ENCODE data around the gene PP2D1.
"Not testable (repeated sequence)": the region's sequence is repeated elsewhere in the genome, so short reads cannot be mapped to it uniquely, and the experiment has no call there.

Gene PP2D1

DNA sequence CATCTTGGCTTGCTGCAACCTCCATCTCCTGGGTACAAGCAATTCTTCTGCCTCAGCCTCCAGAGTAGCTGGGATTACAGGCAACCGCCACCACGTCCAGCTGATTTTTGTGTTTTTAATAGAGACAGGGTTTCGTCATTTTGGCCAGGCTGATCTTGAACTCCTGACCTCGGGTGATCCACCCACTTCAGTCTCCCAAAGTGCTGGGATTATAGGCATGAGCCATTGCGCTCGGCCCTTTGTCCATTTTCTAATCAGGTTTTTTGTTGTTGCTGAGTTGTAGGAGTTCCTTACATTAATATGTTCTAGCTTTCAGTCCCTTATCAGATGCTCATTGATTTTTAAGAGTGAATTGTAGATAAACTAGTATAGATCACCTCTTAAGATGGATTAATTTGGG, 44.9 kb downstream of the PP2D1 start:
- DNase-seq, result no peak

- no peak for DNase-seq
These were observed 50.1 kb downstream of the PP2D1 start for GRCh38 chr3:19961960-19962359.

DNA sequence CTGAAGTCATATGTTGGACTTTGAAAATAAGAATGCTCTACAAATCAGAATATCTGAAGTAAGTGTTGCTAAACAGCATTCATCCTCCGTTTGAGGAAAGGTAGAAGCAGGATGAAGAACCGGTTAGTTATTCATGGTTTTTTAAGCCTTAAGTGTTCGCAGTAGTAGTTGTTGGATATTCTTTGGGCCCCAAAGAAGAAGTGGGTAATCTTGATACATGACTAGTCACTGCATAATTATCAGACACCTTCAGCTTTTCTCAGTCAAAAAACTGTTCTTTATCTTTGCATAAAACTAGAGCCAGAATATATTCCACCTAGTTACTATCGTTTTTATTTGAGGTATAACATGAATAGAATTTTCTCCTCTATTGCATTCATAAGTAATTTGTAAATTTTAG, 51.4 kb downstream of the PP2D1 start:
- no peak for DNase-seq

DNA sequence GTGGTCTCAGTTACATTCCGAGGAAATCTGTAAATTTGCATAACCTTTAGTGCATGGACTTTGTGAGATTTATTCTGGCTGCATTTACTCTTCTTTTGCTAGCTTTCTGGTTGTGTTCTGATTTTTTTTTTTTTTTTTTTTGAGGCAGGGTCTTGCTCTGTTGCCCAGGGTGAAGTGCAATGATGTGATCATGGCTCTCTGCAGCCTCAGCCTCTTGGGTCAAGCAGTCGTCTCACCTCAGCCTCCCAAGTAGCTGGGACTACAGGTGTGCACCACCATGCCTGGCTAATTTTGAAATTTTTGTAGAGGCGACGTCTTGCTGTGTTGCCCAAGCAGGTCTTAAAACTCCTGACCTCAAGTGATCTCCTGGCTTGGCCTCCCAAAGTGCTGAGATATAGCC, 52.6 kb downstream of the PP2D1 start:
- DNase-seq, result no peak

GRCh38 chr3:19957354-19957753, 54.7 kb downstream of the PP2D1 start:
- DNase-seq, result not testable (repeated sequence)

- no peak for DNase-seq
These were observed 57.4 kb downstream of the PP2D1 start for GRCh38 chr3:19954676-19955075.

GRCh38 chr3:19950316-19950715, 61.7 kb downstream of the PP2D1 start:
- DNase-seq, result no peak

DNA sequence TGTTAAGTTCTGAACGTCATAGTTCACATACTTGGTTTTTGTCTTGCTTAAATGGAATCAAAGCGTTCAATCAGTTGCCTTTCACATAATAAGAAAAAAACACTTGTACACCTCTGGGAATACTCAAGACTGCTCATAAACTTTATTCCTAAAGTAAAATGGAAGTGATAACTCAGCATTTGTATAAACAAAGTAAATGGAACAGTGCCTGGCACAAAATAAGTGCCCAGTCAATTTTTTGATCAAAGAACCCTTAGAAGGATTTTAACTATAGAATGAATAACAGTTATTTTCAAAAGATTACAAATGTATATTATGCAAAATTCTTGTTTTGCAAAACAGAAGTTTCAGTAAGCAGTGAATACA, 63.9 kb downstream of the PP2D1 start:
- DNase-seq, result no peak

DNA sequence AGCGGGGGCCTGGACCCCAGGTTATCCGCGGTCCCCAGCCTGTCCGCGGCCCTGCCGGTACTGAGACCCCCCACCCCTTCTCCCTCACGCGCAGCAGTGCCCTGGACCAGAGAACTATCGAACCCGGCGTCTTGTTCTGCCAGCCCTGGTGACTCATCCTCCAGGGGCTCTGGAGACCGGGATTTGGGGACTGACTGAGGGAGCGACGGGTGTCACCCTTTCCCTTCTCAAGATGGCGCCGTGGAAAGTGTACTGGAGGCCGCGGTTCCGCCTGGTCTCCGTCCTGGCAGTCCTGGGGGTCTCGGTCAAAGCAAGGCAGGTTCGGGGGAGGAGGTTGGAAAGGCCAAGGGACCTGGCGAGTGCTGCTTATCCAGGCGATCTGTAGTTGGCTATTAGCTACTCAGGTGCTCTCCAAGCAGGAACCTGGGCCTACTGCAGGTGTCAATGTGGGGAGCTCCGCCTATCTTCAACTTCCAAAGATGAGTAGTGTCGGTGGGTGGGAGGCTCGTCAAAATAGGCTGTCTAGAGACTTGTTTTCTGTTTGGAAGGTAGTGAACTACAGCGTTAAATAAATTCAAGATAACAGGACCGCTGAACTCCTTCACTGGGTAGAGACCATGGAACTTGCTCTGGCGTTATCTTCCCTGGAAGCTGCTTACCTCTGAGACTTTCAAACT, 64.4 kb downstream of the PP2D1 start:
- DNase-seq, result peak; percentile 58

DNA sequence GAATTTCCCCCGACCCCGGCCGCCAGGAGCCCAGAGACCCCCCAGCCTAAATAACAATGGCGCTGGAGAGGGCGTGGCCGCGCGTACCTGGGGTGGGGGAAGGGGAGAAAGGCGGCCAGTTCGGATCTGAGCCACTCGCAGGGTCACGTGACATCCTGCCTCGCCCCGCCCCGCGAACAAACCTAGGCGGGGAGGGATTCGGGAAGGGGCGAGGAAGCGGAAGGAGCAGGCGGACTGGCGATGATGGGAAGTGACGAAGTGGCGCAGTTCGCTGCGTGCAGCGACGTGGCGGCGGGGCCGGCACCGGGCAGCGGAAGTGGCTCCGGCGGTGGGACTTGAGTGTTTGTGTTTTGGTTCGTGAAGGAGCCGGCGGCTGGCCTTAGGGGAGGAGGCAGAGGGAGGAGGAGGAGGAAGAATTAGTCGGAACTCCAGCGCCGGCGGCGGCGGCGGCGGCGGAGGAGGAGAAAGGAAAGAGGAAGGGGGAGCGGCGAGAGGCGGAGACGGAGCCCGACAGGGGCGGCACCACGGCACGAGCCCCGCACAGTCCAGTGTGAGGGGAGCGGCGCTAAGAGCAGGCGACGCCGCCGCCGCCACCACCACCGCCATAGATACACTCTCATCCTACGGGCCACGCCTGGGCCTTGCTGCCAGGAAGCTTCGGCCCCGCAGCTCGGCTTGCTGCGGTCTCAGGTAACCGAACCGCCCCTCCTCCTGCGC, 65.1 kb downstream of the PP2D1 start, which contains the start of gene RAB5A:
Gene RAB5A (plus strand): TSS at position 266 of the 717 bp plus-strand sequence. CDS start 3,802 bp downstream, outside the sequence.
- DNase-seq, result peak; percentile 93

DNA sequence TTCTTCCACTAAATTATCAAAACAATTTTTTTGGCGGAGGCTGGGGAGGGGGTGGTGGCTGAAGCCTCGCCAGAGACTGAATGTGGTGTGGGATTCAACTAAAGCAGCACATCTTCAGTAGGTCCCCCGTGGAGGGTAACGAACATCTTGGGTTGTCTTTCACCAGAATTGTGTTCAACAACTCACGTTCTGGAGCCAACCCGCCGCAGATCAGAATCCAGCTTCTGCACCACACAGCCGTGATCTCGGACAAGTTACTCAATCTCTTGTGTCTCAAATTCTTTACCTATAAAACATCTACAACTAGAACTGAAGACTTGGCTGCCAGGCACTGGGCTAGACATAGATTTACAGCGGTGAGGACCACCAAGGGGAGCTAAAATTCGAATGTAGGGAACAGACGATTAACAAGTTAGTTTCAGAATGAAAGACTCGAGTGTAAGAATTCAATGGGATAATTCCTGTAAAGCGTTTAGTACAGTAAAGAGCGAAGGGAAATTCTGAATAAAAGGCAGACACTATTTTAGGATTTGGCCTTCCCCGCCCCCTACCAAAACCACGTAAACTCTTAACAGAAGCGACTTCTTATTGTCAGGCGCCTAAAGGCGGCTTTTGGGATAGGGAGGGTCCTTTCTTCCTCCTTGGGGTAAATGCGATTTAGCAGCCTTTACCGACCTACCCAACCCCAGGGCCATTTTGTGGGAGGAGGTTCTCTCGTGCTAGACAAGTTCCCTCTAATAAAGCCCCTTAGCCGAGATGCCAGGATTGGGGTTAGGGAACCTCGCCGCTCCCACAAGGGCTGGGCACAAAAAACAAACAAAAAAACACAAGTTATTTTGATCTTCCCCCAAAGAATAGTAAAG, 65.9 kb downstream of the PP2D1 start:
- DNase-seq, result no peak

DNA sequence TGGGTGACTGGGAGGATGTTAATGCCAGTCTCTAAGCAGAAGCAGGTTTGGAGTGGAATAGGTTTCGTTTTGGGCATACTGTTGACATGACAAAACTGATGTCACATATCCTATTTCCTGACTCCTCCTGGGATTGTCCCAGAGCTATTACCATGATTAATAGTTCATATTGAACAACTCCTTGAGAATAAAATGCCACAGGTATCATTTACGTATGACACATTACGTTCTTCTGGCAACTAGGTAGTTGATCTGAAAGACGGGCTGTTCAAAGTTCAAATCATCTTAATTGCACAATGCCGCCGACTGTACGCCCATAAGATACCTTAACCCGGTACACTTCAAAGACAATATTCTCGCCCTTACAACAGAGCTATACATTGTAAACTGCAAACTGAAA, 66.5 kb downstream of the PP2D1 start:
- no peak for DNase-seq

GRCh38 chr3:19940643-19941042, 71.4 kb downstream of the PP2D1 start:
- no peak for DNase-seq

DNA sequence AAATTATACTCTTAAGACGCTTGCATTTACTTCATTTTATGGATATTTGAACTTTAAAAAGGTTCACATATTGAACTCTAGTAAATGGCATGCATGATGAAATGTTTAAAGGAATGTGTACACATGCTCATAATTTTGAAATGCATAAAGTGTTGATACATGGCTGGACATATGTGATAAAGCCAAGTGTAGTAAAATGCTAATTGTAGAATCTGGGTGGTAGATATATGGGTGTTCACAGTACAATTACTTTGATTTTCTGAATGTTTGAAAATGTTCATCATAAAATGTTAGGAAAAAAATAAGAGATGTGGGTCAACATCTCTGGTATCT, 73.8 kb downstream of the PP2D1 start:
- no peak for DNase-seq

DNA sequence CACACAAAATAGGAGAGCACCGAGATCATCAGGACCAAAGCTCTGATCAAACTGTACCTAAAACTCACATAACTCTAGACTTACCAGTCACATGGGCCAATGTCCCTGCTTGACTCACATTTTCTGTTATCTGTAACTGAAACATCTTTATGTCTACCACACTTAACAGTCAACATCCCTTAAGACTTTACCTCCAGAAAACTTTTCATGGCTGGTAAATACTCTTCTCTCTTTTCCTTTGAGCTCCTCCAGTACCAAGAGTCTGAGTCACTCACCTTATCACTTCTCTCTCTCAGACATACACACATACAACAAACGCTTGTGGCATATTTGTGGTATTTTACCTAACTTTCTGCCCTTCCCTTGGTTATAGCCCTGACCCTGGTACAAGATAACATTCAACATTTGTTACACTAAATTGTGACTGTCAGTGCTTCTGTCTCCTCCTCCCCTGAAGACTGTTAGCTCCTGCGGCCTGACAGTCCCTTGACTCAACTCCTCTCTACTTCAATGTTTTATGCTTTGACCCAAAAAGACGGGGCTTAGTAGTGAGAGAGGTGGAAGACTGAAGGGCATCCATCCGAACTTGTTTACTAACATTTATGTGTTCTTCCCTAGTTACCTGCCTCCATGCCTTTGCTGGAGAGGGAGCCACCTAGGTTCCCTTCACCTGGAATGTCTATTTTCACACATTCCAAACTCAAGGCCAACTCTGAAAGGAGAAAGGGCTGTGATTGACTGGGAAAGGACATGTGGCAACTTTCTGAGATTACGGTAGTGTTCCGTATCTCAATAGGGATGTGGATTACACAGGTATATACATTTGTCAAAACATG, 74.4 kb downstream of the PP2D1 start:
- no peak for DNase-seq
